Retina (tissue), 1 donor: Measurements from ENCODE around the gene HDAC5.
A peak's percentile ranks its signal among the peaks of the same experiment; 100 is the strongest.

Source experiments
- DNase-seq: peaks from one replicate; pipeline ENCODE4 v3.0.0-alpha.2; 2016

The HDAC5 gene

GRCh38 chr17:44086364-44087311 lies 36.8 kb downstream of the HDAC5 start:
- no peak for DNase-seq

GRCh38 chr17:44085908-44086307 lies 37.5 kb downstream of the HDAC5 start:
- no peak for DNase-seq

GRCh38 chr17:44084921-44085320 lies 38.5 kb downstream of the HDAC5 start:
- DNase-seq, result no peak

GRCh38 chr17:44084131-44084538 lies 39.3 kb downstream of the HDAC5 start:
- DNase-seq, result no peak

- DNase-seq, result no peak
These were observed 40.1 kb downstream of the HDAC5 start for GRCh38 chr17:44083250-44083849.

GRCh38 chr17:44082256-44082927 lies 41.0 kb downstream of the HDAC5 start:
- DNase-seq, result no peak

GRCh38 chr17:44081681-44082080 lies 41.8 kb downstream of the HDAC5 start:
- DNase-seq, result no peak

- no peak for DNase-seq
These were observed 43.3 kb downstream of the HDAC5 start for GRCh38 chr17:44079877-44080821.

- DNase-seq, result no peak
These were observed 45.0 kb downstream of the HDAC5 start for GRCh38 chr17:44078412-44078811.

GRCh38 chr17:44077595-44077909 lies 45.9 kb downstream of the HDAC5 start:
- DNase-seq, result no peak

GRCh38 chr17:44076716-44077594 lies 46.5 kb downstream of the HDAC5 start:
- no peak for DNase-seq

- no peak for DNase-seq
These were observed 47.7 kb downstream of the HDAC5 start for GRCh38 chr17:44075598-44076293.

- no peak for DNase-seq
These were observed 48.5 kb downstream of the HDAC5 start for GRCh38 chr17:44074911-44075285.

GRCh38 chr17:44074231-44074910 lies 49.1 kb downstream of the HDAC5 start:
- no peak for DNase-seq

- DNase-seq, result no peak
These were observed 51.7 kb downstream of the HDAC5 start for GRCh38 chr17:44071772-44072171.

GRCh38 chr17:44071198-44071520 lies 52.3 kb downstream of the HDAC5 start:
- DNase-seq, result no peak

GRCh38 chr17:44070455-44071197 lies 52.8 kb downstream of the HDAC5 start, which contains the start of gene G6PC3:
TSS of gene G6PC3 (plus strand) at chr17:44070735. CDS start at chr17:44070966, 231 bp downstream.
- peak; percentile 94 for DNase-seq

- no peak for DNase-seq
These were observed 53.4 kb downstream of the HDAC5 start for GRCh38 chr17:44069974-44070454.

GRCh38 chr17:44067545-44067940 lies 55.9 kb downstream of the HDAC5 start:
- DNase-seq, result no peak
